Measurements from ENCODE around the gene ZNF710.
"Not testable (repeated sequence)": the region's sequence is repeated elsewhere in the genome, so short reads cannot be mapped to it uniquely, and the experiment has no call there.

The ZNF710 gene, protein sequence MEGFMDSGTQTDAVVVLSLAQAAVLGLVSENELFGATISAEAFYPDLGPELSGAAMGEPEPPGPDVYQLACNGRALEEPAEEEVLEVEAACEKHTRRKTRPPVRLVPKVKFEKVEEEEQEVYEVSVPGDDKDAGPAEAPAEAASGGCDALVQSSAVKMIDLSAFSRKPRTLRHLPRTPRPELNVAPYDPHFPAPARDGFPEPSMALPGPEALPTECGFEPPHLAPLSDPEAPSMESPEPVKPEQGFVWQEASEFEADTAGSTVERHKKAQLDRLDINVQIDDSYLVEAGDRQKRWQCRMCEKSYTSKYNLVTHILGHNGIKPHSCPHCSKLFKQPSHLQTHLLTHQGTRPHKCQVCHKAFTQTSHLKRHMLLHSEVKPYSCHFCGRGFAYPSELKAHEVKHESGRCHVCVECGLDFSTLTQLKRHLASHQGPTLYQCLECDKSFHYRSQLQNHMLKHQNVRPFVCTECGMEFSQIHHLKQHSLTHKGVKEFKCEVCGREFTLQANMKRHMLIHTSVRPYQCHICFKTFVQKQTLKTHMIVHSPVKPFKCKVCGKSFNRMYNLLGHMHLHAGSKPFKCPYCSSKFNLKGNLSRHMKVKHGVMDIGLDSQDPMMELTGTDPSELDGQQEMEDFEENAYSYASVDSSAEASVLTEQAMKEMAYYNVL

DNA sequence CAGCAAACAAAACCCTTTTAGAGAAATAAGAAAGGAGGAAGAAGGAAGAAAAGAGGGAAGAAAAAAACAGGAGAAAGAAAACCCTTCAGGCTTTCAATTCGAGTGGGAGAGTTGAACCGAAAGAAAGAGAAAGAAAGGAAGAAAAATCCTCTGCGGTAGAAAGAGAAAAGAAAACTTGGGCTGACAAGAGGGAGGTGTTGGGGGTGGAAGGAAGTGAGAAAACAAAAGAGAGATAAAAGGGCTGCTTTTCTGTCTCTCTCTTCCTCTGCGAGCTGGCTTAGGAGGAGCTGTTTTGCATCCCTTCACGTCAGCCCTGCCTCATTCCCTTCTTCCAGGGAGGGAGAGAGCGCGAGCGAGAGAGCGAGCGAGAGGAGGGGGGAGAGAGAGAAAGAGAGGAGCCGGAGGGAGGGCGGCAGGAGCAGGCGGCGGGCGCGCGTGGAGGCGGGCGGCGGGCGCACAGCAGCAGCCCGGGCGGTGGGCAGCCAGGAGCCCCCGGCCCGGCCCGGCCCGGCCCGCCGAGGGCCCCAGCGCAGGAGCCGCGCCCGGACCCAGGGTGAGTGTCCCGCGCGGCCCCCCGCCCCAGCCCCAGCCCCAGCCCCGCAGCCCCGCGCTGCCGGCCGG, at the start of gene ZNF710:
Gene ZNF710, plus strand, starts transcription at position 263 of the 621 bp plus-strand sequence. CDS start 65,814 bp downstream, outside the sequence.
- peak; percentile 16 for DNase-seq

DNA sequence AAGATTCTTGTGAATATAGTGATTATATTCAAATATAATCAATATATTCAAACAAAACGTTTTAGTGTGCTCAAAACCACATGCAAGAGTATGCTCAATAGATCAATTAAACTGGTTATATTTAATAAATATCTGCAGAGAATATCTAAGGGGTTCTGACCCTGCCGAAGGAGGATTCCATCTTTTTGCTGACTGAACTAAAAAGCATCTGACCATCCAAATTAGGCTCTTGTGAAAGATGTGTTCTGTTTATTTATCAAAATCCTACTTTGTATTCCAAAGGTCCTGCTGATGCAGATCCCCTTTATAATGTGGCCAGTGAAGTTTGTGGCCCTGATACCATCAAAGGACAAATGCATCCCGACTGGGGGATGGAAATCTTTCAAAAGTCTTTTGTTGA, 46.6 kb upstream of the ZNF710 start:
- no peak for DNase-seq

DNA sequence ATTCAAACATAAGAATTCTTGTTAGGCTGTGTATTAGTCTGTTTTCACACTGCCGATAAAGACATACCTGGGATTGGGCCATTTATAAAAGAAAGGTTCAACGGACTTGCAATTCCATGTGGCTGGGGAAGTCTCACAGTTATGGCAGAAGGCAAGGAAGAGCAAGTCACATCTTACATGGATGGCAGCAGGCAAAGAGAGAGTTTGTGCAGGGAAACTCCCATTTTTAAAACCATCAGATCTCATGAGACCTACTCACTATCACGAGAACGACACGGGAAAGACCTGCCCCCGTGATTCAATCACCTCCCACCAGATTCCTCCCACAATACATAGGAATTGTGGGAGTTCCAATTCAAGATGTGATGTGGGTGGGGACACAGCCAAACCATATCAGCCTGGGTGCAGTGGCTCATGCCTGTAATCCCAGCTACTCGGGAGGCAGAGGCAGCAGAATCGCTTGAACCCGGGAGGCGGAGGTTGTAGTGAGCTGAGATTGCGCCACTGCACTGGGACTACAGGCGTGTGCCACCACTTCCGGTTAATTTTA, 45.6 kb upstream of the ZNF710 start:
- not testable (repeated sequence) for DNase-seq

DNA sequence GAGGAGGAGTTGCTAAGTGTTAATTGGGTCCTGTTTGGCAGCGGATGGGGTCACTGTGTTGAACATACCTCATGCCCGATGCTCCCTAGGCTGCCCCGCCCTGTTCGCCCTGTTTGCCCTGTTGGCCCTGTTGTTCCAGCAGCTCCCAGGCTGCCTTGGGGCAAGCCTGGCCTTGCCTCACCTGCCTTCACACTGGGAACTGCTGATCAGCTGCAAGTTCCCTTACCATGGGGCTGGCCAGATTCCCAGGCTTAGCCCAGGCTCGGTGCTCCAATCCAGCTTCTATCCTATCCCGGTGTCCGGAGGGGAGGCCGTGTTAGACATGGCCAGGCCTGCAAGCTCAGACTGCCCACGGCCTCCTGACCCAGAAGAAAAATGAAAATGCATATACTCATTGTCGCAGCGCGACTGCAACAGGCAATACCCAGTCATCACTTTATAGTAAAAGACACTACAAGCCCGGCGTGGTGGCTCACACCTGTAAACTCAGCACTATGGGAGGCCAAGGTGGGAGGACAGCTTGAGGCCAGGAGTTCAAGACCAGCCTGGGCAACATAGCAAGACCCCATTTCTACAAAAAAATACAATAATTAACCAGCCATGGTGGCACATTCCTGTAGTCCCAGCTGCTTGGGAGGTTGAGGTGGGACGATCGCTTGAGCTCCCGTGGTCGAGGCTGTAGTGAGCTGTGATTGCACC, 42.9 kb upstream of the ZNF710 start:
- no peak for DNase-seq

DNA sequence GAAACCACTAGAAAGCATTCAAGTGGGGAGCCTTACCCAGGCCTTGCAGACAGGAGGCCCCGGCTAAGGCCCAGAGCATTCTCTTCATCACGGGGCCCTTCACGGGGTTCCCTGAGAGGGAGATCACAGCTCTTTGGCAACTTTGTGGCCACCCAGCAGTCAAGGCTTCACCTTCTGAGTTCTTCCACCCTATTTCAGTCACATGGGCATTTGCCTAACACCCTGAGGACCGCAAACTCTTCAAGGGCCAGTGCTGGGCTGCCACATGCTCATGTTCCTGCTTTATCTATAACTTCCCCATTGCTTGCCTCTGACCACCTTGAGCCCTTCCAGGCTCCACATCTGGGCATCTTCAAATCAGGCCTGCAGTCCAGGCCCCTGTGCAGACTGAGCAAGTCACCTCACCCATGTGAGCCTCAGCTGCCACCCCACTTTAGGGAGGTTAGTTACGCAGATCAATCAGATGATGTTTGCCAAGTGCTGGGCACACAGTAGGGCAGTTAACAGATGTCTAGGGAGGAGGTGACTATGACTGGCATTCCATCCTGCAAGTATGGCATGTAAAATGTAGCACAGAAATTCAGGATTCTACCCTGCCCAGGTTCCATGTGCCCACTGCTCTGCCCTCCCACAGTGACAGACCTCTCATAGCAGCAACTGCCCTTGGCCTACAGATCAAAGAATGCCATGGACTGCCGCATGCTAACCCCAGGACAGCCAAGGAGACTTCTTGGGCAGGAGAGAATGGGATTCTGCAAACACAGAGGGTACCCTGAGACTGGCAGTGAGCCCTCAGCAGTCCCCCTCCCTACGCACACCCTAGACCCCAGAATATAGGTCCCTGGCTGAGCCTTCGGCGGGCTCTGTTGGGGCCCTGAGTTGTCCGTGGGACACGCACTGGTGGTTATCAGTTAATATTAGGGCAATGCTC, 37.6 kb upstream of the ZNF710 start:
- DNase-seq, result no peak

DNA sequence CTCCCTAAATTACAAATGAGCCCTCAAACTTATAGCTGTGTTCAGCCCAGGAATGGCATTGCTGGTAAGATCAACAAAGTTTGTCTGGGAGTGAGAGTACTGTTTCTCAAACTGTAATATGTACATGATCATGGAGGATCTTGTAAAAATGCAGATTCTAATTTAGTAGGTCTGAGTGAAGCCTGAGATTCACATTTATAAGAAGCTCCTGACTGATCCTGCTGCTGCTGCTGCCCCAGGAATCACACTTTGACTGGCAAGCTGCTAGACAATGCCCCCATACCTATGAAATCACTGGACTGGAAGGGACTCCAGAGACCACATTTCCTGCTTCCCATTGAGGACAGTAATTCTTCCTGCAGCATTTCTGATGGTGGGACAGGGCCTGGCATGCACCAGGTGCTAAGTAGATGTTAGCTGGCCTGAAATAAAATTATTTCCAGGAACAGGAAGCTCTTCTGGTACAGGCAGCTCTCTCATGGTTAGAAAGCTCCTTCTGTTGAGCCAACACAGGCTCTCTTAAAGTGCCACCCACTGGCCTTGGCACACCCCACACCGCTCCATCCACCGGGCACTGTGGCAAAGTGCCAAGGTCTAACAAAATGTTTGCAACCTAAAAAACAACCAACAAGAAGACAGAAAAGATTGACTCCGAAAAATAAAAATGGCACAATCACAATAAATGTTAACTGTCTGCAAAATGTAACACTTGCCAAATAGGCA, 36.7 kb upstream of the ZNF710 start:
- peak; percentile 4 for DNase-seq

DNA sequence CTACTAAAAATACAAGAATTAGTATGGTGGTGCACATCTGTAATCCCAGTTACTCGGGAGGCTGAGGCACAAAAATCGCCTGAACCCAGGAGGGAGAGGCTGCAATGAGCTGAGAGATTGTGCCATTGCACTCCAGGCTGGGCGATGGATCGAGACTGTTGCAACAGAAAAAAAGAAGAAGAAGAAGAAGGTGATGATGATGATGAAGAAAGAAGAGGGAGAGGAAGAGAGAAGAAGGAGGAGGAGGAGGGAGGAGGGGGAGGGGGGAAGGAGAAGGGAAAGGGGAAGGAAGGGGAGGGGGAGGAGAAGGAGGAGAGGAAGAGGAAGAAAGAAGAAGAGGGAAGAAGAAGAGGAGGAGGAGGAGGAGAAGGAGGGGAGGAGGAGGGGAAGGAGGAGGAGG, 33.2 kb upstream of the ZNF710 start:
- no peak for DNase-seq

DNA sequence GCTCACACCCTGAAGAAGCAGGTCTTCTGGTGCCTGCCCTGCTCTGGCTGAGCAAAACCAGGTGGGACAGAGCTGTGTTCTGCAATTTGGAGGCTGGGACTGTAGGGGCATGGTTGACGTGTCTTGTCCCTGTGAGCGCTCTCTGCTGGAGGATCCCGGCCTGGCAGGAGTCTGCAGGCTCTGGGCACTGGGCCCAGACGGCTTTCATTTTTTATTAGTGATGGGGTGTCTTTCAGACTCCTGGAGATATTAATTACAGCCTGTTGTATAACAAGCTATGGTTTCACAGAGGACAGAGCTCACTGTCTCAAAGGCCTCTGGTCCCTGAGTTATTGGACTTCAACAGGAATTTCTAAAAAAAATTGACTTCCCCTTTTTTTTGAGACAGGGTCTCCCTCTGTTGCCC, 29.5 kb upstream of the ZNF710 start:
- DNase-seq, result no peak

DNA sequence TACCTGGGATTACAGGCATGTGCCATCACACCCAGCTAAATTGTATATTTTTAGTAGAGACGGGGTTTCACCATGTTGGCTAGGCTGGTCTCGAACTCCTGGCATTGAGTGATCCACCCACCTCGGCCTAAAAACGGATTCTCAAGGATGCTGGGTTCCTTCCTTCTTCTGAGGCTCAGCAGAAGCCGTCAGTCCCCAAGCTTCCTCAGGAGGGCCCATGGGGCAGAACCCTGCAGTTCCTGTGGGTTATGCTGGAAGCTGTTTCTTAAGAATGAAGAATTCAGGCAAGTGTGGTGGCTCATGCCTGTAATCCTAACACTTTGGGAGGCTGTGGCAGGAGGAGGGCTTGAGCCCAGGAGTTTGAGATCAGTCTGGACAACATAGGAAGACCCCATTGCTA, 29.0 kb upstream of the ZNF710 start:
- DNase-seq, result no peak

DNA sequence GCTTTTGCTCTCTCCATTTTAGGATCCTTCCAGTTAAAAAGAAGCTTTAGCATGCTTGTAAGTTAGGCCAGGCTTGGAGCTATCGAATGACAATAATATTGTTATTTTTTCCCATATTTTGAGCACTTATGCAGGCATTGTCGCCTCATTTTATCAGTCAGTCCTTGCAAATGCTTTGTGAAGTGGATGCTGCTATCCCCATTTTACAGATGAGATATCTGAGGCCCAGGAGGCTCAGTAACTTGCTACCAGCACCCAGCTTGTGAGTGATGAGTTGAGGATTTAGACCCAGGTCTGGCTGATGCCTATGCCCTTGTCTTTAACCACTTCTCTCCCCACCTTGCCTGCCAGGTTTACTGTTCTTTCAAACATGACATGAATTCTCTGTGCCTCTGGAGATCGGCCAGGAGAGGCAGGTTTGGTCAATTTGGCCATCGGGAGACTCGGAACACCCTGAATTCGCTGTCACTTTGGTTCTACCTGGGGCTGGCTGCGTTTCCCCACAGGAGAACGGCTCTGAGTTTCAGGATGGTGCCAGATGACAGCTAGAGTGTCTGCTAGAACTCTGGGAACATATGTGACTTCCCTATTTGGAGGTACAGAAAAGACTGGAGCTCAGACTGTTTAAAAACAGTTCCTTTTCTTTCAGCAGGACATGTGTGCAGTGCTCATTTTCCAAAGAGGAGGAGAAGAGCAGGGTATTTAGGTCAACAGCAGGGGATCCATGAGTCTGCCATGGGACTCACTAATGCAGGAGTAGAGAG, 25.5 kb upstream of the ZNF710 start:
- DNase-seq, result no peak

DNA sequence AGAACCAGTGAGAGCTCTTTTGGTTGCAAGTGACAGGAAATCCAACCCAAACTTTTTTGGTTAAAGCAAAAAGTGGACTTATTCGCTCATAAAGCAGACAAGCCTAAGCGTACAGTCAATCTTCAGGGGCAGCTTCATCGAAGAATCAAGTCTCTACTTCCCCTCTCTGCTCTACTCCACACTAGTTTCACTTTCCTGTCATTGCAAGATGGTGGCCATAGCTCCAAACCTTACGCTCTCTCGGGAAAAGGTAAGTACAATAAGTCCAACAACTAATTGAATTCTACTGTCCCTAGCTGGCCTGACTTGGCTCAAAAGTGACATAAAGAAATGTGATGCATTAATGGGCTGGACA, 24.9 kb upstream of the ZNF710 start:
- no peak for DNase-seq

DNA sequence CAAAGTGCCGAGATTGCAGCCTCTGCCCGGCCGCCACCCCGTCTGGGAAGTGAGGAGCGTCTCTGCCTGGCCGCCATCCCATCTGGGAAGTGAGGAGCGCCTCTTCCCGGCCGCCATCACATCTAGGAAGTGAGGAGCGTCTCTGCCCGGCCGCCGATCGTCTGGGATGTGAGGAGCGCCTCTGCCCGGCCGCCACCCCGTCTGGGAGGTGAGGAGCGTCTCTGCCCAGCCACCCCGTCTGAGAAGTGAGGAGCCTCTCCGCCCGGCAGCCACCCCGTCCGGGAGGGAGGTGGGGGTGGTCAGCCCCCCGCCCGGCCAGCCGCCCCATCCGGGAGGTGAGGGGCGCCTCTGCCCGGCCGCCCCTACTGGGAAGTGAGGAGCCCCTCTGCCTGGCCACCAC, 23.3 kb upstream of the ZNF710 start:
- not testable (repeated sequence) for DNase-seq

DNA sequence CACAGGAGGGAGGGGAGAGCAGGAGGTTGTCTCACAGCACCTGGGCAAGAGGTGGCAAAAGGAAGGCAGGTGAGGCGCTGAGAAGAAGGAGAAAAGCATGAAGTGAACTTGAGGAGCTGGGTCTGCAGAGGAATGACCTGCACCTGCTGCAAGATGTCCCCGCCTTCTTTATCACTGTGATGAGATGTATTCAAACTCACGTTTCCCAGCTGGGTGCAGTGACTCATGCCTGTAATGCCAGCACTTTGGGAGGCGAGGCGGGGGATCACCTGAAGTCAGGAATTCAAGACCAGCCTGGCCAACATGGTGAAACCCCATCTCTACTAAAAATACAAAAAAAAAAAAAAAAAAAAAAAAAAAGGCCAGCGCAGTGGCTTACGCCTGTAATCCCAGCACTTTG, 22.2 kb upstream of the ZNF710 start:
- no peak for DNase-seq

DNA sequence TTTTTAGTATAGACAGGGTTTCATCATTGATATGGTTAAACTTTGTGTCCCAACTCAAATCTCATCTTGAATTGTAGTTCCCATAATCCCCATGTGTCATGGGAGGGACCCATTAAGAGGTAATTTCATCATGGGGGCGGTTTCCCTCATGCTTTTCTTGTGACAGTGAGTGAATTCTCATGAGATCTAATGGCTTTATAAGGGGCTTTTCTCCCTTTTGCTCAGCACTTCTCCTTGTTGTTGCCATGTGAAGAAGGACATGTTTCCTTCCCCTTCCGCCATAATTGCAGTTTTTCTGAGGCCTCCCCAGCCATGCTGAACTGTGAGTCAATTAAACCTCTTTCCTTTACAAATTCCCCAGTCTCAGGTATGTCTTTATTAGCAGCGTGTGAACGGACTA, 20.2 kb upstream of the ZNF710 start:
- no peak for DNase-seq

DNA sequence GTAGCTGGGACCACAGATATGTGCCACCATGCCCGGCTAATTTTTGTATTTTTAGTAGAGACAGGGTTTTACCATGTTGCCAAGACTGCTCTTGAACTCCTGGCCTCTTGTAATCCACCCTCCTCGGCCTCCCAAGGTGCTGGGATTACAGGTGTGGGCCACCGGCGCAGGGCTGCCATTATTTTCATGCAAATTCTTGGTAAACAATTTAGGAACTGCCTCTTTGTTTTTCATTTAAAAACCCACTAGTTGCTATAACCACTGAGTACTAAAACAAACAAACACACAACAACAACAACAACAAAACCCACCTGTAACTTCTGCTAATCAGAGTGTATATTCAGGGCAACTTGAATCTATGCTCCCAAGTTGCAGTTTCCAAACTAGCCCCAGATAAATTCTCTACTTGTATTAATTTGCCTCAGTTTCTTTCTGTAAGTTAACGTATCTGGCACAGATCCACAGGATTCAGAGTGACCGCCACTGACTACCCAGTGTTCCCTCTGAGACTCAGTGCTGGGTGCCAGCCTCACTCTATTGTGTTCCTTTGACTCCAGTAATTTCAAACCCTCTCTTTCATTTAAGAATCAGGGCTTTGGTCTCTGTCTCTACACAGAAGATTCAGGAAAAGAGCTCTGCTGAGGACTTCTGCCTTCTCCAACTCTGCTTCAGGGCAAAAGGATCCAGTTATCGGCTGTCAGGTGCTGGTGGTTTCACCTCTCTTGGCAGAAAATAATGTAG, 18.6 kb upstream of the ZNF710 start:
- no peak for DNase-seq

DNA sequence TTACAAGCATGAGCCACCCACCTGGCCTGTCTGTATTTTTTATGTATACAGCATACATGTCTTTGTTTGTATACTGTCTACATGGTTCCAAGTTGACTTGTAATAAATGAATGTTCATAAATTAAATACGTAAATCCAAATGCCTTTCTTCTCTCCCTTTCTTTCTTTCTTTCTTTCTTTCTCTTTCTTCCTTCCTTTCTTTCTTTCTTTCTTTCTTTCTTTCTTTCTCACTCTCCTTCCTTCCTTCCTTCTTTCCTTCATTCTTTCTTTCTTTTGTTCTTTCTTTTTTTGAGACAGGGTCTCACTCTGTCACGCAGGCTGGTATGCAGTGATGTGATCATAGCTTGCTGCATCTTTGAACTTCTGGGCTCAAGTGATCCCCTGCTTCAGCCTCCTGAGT, 17.1 kb upstream of the ZNF710 start:
- DNase-seq, result no peak

DNA sequence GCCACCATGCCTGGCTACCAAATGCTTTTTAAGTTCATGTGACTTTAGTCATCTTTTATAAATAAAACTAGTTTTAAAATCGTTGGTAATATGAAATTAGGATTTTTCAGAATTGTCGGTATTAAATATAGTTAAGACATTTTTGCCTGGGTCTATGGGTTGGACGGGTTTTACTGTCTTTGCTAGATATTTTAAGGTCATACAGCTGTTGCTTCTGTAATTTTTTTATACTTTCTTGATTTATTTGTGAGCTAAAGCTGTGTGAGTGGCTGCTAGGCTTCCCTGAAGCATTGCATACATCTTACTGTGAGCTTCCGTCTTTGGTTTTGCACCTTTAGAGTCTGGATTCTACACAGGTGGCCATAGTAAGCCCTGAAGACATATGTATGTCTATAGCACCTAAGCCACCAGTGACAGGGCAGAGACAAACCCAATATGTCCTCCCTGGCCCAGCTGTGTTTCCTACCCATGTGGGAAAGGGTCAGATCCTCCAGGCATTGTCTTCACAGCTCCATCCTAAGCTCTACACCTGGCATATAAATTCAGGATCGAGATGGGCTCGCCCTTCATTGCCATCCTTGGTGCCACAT, 16.6 kb upstream of the ZNF710 start:
- no peak for DNase-seq

DNA sequence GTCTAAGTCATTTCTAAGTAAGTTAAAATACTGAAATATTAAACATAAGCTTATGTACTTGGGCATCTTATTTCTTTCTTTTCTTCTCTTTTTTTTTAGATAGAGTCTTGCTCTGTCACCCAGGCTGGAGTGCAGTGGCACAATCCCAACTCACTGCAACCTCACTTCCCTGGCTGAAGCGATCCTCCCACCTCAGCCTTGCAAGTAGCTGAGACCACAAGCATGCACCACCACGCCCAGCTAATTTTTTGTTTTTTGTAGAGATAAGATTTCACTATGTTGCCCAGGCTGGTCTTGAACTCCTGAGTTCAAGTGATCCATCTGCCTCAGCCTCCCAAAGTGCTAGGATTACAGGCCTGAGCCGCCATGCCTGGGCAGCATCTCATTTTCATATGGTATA, 16.0 kb upstream of the ZNF710 start:
- DNase-seq, result no peak

DNA sequence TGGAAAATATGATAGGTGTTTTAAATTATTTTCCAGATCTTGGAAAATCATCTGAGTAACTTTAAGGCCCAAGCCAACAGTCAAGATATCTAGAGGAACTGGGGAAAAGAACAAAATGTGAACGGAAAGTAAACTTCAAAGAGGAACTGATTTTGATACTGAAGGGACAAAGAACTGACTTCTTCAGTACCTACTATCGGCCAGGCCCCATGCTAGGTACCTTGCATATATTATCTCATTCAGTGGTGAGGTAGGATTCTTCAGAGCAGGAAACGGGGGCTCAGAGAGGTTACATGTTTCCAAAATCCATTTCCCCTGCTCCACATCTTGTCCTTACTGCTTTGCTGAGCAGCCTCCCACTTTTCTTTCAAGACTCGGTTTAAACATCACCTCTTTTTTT, 9.8 kb upstream of the ZNF710 start:
- no peak for DNase-seq

Data from NCI-H2029 (cell line).